HEK293 (cell line): ENCODE data around the gene GBF1.

ENCODE experiments used
- CTCF ChIA-PET: fragments of 350-600 bp; formaldehyde crosslinking; extraction: SDS; loops from one replicate; lab custom pipeline; 2021; ENCODE audit warnings: antibody characterized with exemption; lab: Yijun Ruan, JAX
- POLR2A ChIA-PET: fragments of 300-600 bp; formaldehyde crosslinking; extraction: SDS; loops from one replicate; lab custom pipeline; 2020; ENCODE audit warnings: antibody characterized with exemption, inconsistent platforms; lab: Yijun Ruan, JAX
- H3K27ac ChIP-seq: fragments of 200-500 bp; sonication (Bioruptor generic); 2 replicates; pipeline ENCODE4 v1.5.1; 2014; ENCODE audit warnings: low read depth, low read length, control low read depth, inconsistent platforms; ENCODE audit errors: extremely low read depth
- H3K36me3 ChIP-seq, 2 experiments: fragments of 200-500 bp in 1 of 2; sonication (Bioruptor generic) in 1 of 2; 1 replicate in 1 of 2; 2 replicates in 1 of 2; pipeline ENCODE4 v1.5.1; 2014 to 2017; ENCODE audit warnings: inconsistent platforms in 2 of 2, low read length in 2 of 2; ENCODE audit not compliant: control insufficient read depth in 2 of 2, insufficient read depth in 1 of 2
- H3K4me1 ChIP-seq: fragments of 200-500 bp; sonication (Bioruptor generic); 2 replicates; pipeline ENCODE4 v1.5.1; 2014; ENCODE audit warnings: mild to moderate bottlenecking, low read length, inconsistent platforms; ENCODE audit not compliant: control insufficient read depth, insufficient read depth
- H3K4me3 ChIP-seq: 2 replicates; pipeline ENCODE4 v1.5.1; 2011; ENCODE audit warnings: low read depth, mild to moderate bottlenecking, control low read depth, low read length, moderate library complexity
- H3K9me3 ChIP-seq: fragments of 200-500 bp; sonication (Bioruptor generic); 2 replicates; pipeline ENCODE4 v1.5.1; 2014; ENCODE audit warnings: low read depth, low read length, inconsistent platforms; ENCODE audit not compliant: control insufficient read depth, insufficient read depth
- CTCF ChIP-seq: fragments of 450-650 bp; formaldehyde crosslinking; IDR thresholded peaks from 2 replicates; pipeline ENCODE4 v1.5.1; 2016; ENCODE audit warnings: missing biosample characterization, missing genetic modification characterization
- HIC1 ChIP-seq: fragments of 450-650 bp; formaldehyde crosslinking; IDR thresholded peaks from 2 replicates; pipeline ENCODE4 v1.5.1; 2016; ENCODE audit warnings: missing biosample characterization, missing genetic modification characterization
- MZF1 ChIP-seq: fragments of 450-650 bp; formaldehyde crosslinking; IDR thresholded peaks from 2 replicates; pipeline ENCODE4 v1.5.1; 2017; ENCODE audit warnings: missing biosample characterization, missing genetic modification characterization, borderline replicate concordance
- PRDM2 ChIP-seq: fragments of 450-650 bp; formaldehyde crosslinking; IDR thresholded peaks from 2 replicates; pipeline ENCODE4 v1.5.1; 2016; ENCODE audit warnings: missing biosample characterization, missing genetic modification characterization, borderline replicate concordance
- SP2 ChIP-seq: fragments of 450-650 bp; formaldehyde crosslinking; IDR thresholded peaks from 2 replicates; pipeline ENCODE4 v1.5.1; 2016; ENCODE audit warnings: missing biosample characterization, missing genetic modification characterization
- SP3 ChIP-seq: fragments of 450-650 bp; formaldehyde crosslinking; IDR thresholded peaks from 2 replicates; pipeline ENCODE4 v1.5.1; 2016; ENCODE audit warnings: missing biosample characterization, missing genetic modification characterization
- SP7 ChIP-seq: fragments of 450-650 bp; formaldehyde crosslinking; IDR thresholded peaks from 2 replicates; pipeline ENCODE4 v1.5.1; 2016; ENCODE audit warnings: missing biosample characterization, missing genetic modification characterization
- ZBTB10 ChIP-seq: fragments of 450-650 bp; formaldehyde crosslinking; IDR thresholded peaks from 2 replicates; pipeline ENCODE4 v1.5.1; 2016; ENCODE audit warnings: missing biosample characterization, missing genetic modification characterization
- ZBTB17 ChIP-seq: fragments of 450-650 bp; formaldehyde crosslinking; IDR thresholded peaks from 2 replicates; pipeline ENCODE4 v1.5.1; 2016; ENCODE audit warnings: missing biosample characterization, missing genetic modification characterization
- ZBTB26 ChIP-seq: fragments of 450-650 bp; formaldehyde crosslinking; optimal IDR thresholded peaks from 2 replicates; pipeline ENCODE3; 2016; ENCODE audit warnings: missing biosample characterization, mild to moderate bottlenecking, missing genetic modification characterization
- ZBTB8A ChIP-seq: fragments of 450-650 bp; formaldehyde crosslinking; IDR thresholded peaks from 2 replicates; pipeline ENCODE4 v1.5.1; 2016; ENCODE audit warnings: missing biosample characterization, missing genetic modification characterization
- ZEB2 ChIP-seq: fragments of 450-650 bp; formaldehyde crosslinking; IDR thresholded peaks from 2 replicates; pipeline ENCODE4 v1.5.1; 2016; ENCODE audit warnings: missing biosample characterization, missing genetic modification characterization
- ZNF114 ChIP-seq: fragments of 450-650 bp; formaldehyde crosslinking; IDR thresholded peaks from 2 replicates; pipeline ENCODE4 v1.5.0; 2017; ENCODE audit warnings: missing biosample characterization, missing genetic modification characterization
- ZNF121 ChIP-seq: fragments of 450-650 bp; formaldehyde crosslinking; IDR thresholded peaks from 2 replicates; pipeline ENCODE4 v1.5.1; 2016; ENCODE audit warnings: missing biosample characterization, missing genetic modification characterization
- ZNF391 ChIP-seq: fragments of 450-650 bp; formaldehyde crosslinking; IDR thresholded peaks from 2 replicates; pipeline ENCODE4 v1.5.1; 2016; ENCODE audit warnings: low read depth, missing biosample characterization, missing genetic modification characterization, borderline replicate concordance
- ZNF626 ChIP-seq: fragments of 450-650 bp; sonication (Bioruptor Pico); formaldehyde crosslinking; IDR thresholded peaks from 2 replicates; pipeline ENCODE4 v1.5.1; 2018; ENCODE audit warnings: missing biosample characterization, missing genetic modification characterization, inconsistent platforms
- ZNF768 ChIP-seq: fragments of 450-650 bp; formaldehyde crosslinking; IDR thresholded peaks from 2 replicates; pipeline ENCODE4 v1.5.1; 2018; ENCODE audit warnings: missing biosample characterization, mild to moderate bottlenecking, missing genetic modification characterization
- ZNF777 ChIP-seq: fragments of 450-650 bp; formaldehyde crosslinking; IDR thresholded peaks from 2 replicates; pipeline ENCODE4 v1.5.1; 2017; ENCODE audit warnings: missing biosample characterization, missing genetic modification characterization, borderline replicate concordance
- ZNF830 ChIP-seq: fragments of 450-650 bp; IDR thresholded peaks from 2 replicates; pipeline ENCODE4 v1.5.0; 2018; ENCODE audit warnings: missing biosample characterization, missing genetic modification characterization, low read depth, mild to moderate bottlenecking, moderate library complexity
- ZSCAN30 ChIP-seq: fragments of 450-650 bp; IDR thresholded peaks from 2 replicates; pipeline ENCODE4 v1.5.1; 2018; ENCODE audit warnings: missing biosample characterization, mild to moderate bottlenecking, missing genetic modification characterization, moderate library complexity
- ZXDB ChIP-seq: fragments of 450-650 bp; formaldehyde crosslinking; IDR thresholded peaks from 2 replicates; pipeline ENCODE4 v1.5.1; 2016; ENCODE audit warnings: missing biosample characterization, missing genetic modification characterization

The GBF1 gene

GRCh38 chr10:102231357-102232318, 13.7 kb upstream of the GBF1 start:
- H3K9me3 ChIP-seq: no peaks in the 10 kb centered on the region
- H3K36me3 ChIP-seq: no peaks in the 10 kb centered on the region
- H3K27ac ChIP-seq: peak overlapping the region; percentile 77; the same call in 1 of the 2 replicates
- ChIA-PET POLR2A (interaction anchor here (0.6 to 3.0 kb wide), 14 partner anchors 9 to 540 kb away, joined by 3 to 11 read pairs (median 4); partner anchors contain the start of genes FBXL15, GBF1, PITX3 and TRIM8), CTCF (interaction anchor here (0.6 to 17.5 kb wide), 39 partner anchors 9 to 783 kb away, joined by 3 to 531 read pairs (median 4); partner anchors contain the start of genes FBXL15, GBF1 and PITX3)
- no peaks in the 10 kb centered on the region for H3K4me1 ChIP-seq
- H3K4me3 ChIP-seq: peak overlapping the region; percentile 53
- TF ChIP-seq CTCF (tag by site-specific recombination): peak; percentile 98
- 0 out of 2 replicates have a peak, but pooled peaks have one; percentile 50 for TF ChIP-seq ZNF777 (tag by site-specific recombination)
- TF ChIP-seq ZSCAN30: peak; percentile 97
- TF ChIP-seq HIC1 (tag by site-specific recombination): peak; percentile 64; the same call in 1 of the 2 replicates
- peak; percentile 78 for TF ChIP-seq ZBTB26 (tag by site-specific recombination)
- no peak for TF ChIP-seq ZNF768
- TF ChIP-seq ZNF121 (tag by site-specific recombination): no peak
- peak; percentile 90 for TF ChIP-seq ZBTB10
- TF ChIP-seq ZNF830 (tag by site-specific recombination): no peak
- no peak for TF ChIP-seq MZF1 (tag by site-specific recombination)
- 0 out of 2 replicates have a peak, but pooled peaks have one; percentile 12 for TF ChIP-seq SP2
- TF ChIP-seq ZBTB8A (tag by site-specific recombination): 0 out of 2 replicates have a peak, but pooled peaks have one; percentile 6
- TF ChIP-seq ZBTB17 (tag by site-specific recombination): peak; percentile 83
- TF ChIP-seq SP3 (tag by site-specific recombination): peak; percentile 28; the same call in 1 of the 2 replicates
- peak; percentile 64 for TF ChIP-seq ZXDB (tag by site-specific recombination)
- no peak for TF ChIP-seq PRDM2
- peak; percentile 63; the same call in 1 of the 2 replicates for TF ChIP-seq ZNF391 (tag by site-specific recombination)
- TF ChIP-seq ZNF626 (tag by site-specific recombination): no peak
- TF ChIP-seq ZNF114 (tag by site-specific recombination): no peak
- peak; percentile 63 for TF ChIP-seq SP7
- TF ChIP-seq ZEB2 (tag by site-specific recombination): peak; percentile 85
